Embryonic facial prominence (tissue), 1 donor: Measurements from ENCODE around the gene ALDOC.
"Not testable (repeated sequence)": the region's sequence is repeated elsewhere in the genome, so short reads cannot be mapped to it uniquely, and the experiment has no call there.

Experiments used
- DNase-seq: peaks from one replicate; pipeline ENCODE4 v3.0.0-alpha.2; 2016; ENCODE audit errors: extremely low spot score

ALDOC gene

DNA sequence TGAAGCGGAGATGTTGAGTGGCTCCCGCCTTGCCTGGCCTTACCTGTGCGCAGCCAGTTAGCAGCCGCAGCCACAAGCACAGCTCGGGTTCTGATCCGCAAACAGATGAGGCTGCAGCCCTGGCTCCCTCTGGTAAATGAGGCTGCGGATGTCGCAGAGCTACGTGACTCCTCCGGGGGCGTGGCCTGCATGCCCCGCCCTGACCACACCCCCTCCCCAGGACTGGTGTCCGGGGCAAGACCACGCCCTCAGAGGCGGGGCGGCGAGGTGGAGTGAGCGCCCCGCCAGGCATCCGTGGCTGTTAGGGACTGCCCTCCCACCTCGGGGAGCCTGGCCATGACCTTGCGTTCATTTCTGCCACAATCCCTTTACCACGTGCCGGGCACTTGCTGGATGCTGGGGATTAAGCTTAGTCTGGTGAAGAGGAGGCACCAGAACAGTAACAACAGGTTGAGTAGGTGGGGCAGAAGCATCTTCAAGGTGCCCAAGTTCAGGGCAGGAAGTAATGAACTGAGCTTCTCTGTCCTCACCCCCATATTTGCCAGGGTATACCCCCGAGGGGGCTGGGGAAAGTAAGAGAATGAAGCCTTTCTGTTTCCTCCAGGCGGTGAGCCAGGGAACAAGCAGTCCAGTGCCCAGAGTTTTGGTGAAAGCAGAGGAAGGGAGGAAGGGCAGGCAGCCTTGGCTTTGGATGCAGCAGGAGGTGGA lies at the start of gene ALDOC:
TSS of gene ALDOC (minus strand) at position 138 of the 708 bp plus-strand sequence. CDS start 1,363 bp downstream, outside the sequence.
- peak; percentile 25 for DNase-seq

GRCh38 chr17:28624148-28624547 lies 47.5 kb upstream of the ALDOC start:
- no peak for DNase-seq

DNA sequence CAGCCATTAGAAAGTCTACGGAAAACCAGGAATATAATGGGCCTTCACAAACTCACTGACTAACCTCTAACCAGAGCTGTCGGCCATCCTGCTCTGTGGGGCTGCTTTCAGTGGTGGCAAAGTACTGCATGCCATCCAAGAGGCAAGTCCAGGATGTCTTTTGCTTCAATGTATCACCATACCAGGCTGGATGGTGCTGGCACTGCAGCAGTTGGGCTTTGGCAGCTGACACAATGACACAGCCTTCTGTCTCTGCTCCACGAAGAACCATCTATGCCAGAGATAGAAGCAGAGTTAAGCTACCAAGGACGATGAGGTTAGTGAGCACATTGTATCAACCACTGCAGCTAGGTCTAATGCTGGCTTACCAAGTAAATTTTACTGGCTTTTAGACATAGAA lies 47.0 kb upstream of the ALDOC start:
- DNase-seq, result no peak

- no peak for DNase-seq
These were observed 45.5 kb upstream of the ALDOC start for GRCh38 chr17:28622186-28622585.

DNA sequence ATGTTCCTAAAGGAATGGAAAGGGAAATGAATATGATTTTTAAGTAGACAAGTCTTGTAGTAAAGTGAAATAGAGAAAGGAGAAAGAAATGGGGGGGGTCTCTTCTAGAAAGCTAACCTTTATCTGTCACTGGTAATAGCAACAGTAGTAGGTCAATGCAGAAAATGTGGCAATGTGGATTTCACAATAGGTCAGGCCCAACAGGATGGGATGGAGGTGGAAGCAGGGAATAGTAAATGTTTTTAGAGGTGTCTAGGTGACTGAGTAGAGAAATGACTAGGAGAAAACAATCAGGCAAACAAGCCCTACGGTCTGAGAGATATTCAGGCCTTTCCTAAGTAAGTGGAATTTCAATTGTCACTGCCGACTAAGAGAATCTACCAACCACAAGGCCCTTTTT lies 43.3 kb upstream of the ALDOC start:
- no peak for DNase-seq

DNA sequence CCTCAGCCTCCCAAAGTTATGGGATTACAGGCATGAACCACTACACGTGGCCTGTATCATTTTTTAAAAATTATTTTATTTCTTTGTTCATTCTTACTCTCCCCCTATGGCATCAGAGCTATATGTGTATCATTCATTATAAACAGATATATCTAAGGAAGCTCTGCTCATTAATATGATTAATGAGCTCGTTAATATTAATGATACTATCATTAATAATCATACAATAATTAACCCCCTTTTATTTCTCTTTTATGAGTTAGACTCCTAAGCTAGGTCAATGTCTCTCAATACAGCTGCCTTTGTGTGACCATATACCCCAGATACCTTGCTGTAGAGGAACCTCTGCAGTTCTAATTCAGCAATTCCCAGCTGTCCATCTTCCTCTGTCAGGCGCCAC lies 41.8 kb upstream of the ALDOC start:
- no peak for DNase-seq

GRCh38 chr17:28616281-28616680 lies 39.6 kb upstream of the ALDOC start:
- DNase-seq, result no peak

DNA sequence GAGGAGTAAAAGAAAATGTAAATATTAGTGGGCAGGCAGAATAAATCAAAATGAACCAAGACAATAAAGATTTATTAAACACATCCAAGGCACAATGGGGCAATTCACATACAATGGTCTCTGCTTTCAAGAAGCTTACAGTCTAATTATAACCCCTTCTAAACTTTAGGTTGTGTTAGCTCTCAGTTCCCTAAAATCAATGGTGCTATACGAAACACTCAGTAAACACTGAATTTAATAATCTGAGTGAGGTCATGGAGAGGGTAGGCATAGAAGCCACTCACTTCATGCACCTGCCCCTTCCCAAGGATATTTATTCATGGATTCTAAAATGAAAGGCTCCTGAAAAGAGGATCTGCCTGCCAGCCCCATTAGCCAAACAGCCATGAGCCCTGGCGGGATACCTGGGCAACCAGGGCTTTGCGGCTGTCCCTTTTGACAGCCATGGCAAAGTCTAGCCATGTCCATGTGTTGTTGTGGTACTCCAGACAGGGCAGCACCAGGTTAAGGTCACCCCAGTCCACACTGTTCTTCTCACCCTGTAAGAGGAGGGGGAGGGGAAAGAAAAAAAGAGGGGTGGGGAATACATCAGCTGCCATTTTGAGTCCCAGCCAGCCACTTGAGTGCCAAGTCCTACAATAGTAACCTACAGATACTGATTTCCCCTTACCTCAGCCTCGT lies 38.7 kb upstream of the ALDOC start:
- no peak for DNase-seq

DNA sequence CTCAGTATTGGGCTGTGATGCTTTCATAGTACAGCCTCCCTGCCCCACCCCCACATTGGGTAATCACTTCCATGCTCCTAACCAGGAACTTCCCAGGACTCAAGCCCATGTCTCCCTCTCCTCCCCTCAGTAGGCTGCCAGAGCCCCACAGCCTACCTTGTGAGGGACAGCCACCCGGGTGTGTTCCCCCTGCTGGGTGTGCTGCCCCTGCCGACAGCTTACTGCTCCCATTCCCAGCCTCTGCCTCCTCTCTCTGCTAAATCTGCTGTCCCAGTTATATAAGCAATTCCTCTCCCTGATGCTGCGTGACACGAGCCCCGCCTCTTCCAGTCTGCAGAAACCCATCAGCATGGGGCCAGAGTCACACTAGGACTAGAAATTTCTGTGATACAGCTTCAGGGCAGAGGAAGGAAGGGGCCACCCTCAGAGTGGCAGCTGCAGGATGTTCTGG lies 37.3 kb upstream of the ALDOC start, which contains the start of gene RSKR:
TSS of gene RSKR (minus strand) at position 255 of the 451 bp plus-strand sequence. CDS start at position 231, 24 bp downstream.
- no peak for DNase-seq

DNA sequence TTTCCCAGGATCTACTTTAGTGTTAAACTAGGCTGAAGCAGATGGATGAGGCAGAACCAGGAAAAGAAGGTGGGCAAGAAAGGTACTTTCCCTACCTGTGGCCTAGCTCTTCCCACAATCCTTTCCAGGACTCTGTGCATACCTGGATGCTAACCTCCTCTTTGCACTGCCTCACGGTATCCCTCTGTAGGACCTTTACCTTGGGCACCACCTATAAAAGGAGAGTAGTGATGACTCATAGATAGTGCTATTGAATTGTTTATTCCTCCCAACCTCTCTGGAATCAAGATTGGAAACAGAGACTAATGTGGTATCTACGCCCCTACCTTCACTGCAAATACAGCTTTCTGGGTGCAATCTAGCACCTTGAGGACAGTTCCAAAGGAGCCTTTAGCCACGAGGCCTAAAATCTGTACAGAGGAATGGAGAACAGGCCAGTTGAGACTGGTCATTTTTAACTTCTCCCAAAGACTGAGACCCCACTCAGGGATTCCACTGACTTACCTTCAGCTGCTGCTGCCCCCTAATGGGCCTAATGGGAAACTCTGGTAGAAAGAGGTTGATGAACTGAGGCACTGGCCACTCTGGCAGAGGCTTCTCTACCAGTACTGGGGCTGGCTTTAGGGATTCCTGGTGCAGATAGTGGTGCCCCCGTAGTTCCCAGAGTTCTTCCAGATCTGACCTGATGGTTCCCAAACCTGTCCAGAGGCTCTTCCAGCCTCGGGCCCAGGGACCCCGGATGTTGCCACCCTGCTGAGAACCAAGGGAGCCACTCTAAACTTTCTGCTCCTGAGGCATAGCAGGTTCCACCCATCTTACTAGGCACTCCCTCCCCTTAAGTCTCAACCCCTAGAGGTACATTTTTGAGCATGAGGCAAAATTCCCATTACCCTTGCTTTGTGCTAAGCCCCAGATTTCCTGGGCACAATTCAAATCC lies 36.5 kb upstream of the ALDOC start:
- no peak for DNase-seq

DNA sequence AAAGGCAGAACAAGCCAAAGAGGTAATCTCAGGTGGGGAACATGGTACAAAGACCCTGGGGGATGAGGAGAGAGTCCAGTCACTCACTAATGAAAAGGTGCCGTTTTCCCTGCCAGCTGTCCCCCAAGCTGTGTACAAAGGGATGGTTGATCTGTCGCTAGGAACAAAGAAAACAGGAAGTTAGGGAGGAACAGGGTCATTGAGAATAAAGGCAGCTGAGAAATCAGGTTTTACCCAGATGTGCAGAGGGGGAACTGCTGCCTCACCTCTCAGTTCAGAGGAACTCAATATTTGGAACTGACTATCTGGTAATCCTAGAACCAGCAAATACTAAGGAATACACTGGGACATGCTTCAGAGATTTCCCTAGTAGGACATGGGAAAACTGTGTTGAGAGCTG lies 35.8 kb upstream of the ALDOC start:
- DNase-seq, result no peak

DNA sequence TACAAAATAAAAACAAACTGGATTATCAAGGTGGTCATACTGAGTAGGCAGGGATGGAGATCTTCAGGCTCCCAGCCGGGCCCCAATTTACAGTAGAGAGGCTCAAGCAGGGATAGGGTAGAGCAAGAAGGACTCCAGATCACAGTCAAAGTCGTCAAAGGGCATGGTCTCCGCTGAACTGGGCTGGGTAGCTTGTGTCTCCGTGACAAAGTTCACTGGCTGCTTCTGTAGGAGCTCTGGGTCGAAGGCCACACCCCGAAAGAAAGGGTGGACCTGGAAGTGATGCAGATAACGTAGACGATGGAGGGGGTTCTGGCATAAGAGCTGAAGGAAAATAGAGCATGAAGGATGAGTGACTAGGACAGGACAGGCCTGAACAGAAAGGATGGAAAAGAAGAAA lies 33.7 kb upstream of the ALDOC start:
- DNase-seq, result no peak

DNA sequence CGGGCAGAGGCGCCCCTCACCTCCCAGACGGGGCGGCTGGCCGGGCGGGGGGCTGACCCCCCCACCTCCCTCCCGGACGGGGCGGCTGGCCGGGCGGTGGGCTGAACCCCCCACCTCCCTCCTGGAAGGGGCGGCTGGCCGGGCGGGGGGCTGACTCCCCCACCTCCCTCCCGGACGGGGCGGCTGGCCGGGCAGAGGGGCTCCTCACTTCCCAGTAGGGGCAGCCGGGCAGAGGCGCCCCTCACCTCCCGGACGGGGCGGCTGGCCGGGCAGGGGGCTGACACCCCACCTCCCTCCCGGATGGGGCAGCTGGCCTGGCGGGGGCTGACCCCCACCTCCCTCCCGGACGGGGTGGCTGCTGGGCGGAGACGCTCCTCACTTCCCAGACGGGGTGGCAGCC lies 27.3 kb upstream of the ALDOC start:
- DNase-seq, result not testable (repeated sequence)

GRCh38 chr17:28599311-28600184 lies 22.9 kb upstream of the ALDOC start:
- peak; percentile 10 for DNase-seq

DNA sequence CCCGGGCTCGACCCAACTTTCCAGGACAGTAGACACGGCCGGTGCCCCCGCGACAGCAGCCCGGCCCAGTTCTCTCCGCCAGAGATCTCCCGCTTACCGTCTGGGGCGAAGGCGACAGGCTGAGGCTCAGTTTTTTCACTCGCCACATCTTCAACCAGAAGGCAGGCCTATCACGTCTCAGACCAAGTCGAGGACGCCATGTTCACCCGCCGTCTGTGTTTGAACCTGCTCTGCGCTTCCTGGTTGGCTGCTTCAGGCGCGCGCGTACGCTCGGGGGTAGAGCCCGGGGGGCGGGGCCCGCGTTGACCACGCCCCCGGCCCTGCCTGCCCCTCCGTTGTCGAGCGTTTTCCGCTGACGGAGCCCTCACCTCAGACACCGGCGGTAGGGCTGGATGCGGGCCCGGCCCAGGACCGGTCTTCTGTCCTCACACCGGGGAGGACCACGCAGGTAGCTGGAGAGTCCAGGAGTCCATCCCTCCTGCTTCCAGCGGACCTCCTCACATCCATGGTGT lies 22.2 kb upstream of the ALDOC start, which contains the start of gene SPAG5:
TSS of gene SPAG5 (minus strand) at position 227 of the 512 bp plus-strand sequence. CDS start at position 148, 79 bp downstream.
- peak; percentile 84 for DNase-seq

DNA sequence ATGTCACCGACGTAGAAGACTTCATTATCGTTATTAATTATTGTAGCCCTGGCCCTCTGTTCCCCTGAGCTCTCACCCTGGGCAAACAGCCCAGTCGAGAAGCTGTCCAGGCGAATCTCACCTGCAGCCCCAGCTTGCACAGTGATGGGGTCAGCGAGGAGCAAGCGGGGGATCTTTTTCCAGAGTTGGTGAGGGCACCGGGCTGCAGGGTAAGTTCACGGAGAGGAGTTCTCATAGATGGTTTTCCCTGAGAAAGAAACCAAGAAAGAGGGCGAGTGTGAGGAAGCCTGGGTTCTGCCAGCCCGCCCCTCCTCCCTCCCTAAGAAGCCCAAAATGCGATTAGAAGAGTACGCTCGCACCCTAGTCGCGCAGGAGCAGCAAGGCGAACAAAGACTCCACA lies 21.7 kb upstream of the ALDOC start:
- DNase-seq, result no peak

GRCh38 chr17:28597606-28598383 lies 21.1 kb upstream of the ALDOC start:
- no peak for DNase-seq

GRCh38 chr17:28592260-28592659 lies 15.6 kb upstream of the ALDOC start:
- no peak for DNase-seq

DNA sequence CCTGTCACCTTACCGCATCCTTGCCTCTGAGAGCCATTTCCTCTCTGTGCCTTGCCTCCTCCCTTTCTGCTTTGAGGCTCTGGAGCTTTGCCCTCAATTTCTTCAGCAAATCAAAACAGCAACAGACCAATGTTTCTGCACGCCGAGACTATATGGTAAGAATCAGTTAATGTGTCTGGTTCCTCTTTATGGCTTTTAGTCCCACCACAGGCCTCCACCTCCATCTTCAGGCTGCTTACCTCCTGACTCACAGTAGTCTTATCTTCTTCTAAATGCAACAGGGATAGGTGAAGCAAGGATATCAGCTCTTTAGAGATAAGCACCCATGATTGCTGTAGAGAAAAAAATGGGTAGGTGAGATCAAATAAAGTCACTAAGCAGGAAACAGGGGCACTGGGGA lies 9.2 kb upstream of the ALDOC start:
- DNase-seq, result no peak

GRCh38 chr17:28584434-28584833 lies 7.7 kb upstream of the ALDOC start:
- no peak for DNase-seq
